Gastrocnemius medialis (tissue), 4 donors: Measurements from ENCODE around the gene STPG4.

Experiments used
- POLR2A ChIP-seq, 2 donors: fragments of 450-650 bp; IDR thresholded peaks; one replicate each; pipeline ENCODE4 v1.6.1; 2017; ENCODE audit warnings: antibody characterized with exemption in 2 of 2, mild to moderate bottlenecking in 2 of 2, moderate library complexity in 2 of 2
- TF ChIP-seq, protein P1 (sequence below), 5 experiments: fragments of 450-650 bp in 3 of 5; fragments of 200-600 bp in 2 of 5; sonication (generic) in 2 of 5; IDR thresholded peaks in 4 of 5; conservative IDR thresholded peaks in 1 of 5; 1 replicate in 4 of 5; 2 replicates in 1 of 5; pipeline ENCODE4 v1.5.1; 2016 to 2019; ENCODE audit warnings: antibody characterized with exemption in 5 of 5, mild to moderate bottlenecking in 3 of 5, moderate library complexity in 3 of 5

DNA sequence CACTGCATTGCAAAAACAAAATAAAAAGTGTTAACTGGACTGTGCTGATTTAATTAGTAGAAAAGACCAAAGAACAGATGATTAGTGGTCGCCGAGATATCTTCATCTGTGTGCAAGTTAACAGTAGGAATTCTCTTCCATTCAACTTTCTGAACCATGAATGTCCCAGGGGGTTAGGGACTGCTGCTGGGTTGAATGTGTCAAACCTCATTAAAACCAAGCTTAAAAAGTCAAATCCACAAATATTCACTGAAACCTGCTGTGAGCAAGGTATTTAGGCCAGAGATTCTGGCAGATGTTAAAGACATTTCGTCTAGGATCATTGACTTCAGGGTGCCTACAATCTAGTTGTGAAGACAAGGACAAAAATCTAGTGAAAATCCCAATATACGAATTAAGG lies 58.7 kb downstream of the STPG4 start:
- TF ChIP-seq, protein P1, sequence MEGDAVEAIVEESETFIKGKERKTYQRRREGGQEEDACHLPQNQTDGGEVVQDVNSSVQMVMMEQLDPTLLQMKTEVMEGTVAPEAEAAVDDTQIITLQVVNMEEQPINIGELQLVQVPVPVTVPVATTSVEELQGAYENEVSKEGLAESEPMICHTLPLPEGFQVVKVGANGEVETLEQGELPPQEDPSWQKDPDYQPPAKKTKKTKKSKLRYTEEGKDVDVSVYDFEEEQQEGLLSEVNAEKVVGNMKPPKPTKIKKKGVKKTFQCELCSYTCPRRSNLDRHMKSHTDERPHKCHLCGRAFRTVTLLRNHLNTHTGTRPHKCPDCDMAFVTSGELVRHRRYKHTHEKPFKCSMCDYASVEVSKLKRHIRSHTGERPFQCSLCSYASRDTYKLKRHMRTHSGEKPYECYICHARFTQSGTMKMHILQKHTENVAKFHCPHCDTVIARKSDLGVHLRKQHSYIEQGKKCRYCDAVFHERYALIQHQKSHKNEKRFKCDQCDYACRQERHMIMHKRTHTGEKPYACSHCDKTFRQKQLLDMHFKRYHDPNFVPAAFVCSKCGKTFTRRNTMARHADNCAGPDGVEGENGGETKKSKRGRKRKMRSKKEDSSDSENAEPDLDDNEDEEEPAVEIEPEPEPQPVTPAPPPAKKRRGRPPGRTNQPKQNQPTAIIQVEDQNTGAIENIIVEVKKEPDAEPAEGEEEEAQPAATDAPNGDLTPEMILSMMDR (IDR thresholded peaks at IDR 0.05 in 4 of 5, conservative IDR thresholded peaks at IDR 0.05 in 1 of 5): no peak
- TF ChIP-seq POLR2A (IDR thresholded peaks at IDR 0.05): no peak
